ENCODE data around the gene CLIC1. TPM values are rescaled to one million over a fixed set of nuclear protein-coding genes. Genes with fewer than 3 reads are reported as not detected.

CLIC1 gene
- total RNA-seq (100 to 1,000 TPM; 283 to 465 TPM), polyA plus RNA-seq (ENCODE audit: insufficient read length in 6 of 6) (100 to 1,000 TPM; 226 to 279 (median 261) TPM)
- long read RNA-seq, donor 1, transcript CLIC1-208 (6 exons, 1,254 nt) = major isoform, 194 of 301 reads
- long read RNA-seq, donor 1, partial matches to known transcripts = 99 of 301 reads
- long read RNA-seq, donor 1, other reads (novel, unspliced or antisense) = 7 of 301 reads
- long read RNA-seq, donor 2, transcript CLIC1-208 (6 exons, 1,254 nt) = major isoform, 118 of 185 reads
- long read RNA-seq, donor 2, partial matches to known transcripts = 66 of 185 reads
- long read RNA-seq, donor 2, other reads (novel, unspliced or antisense) = 0 of 185 reads
- long read RNA-seq, donor 3, transcript CLIC1-208 (6 exons, 1,254 nt) = major isoform, 123 of 152 reads
- long read RNA-seq, donor 3, partial matches to known transcripts = 26 of 152 reads
- long read RNA-seq, donor 3, other reads (novel, unspliced or antisense) = 0 of 152 reads
- long read RNA-seq, donor 4, transcript CLIC1-208 (6 exons, 1,254 nt) = major isoform, 359 of 442 reads
- long read RNA-seq, donor 4, transcript CLIC1-210 (7 exons, 1,098 nt) = minor isoform, 7 of 442 reads
- long read RNA-seq, donor 4, partial matches to known transcripts = 13 of 442 reads
- long read RNA-seq, donor 4, other reads (novel, unspliced or antisense) = 61 of 442 reads
- long read RNA-seq, donor 5, transcript CLIC1-208 (6 exons, 1,254 nt) = major isoform, 128 of 202 reads
- long read RNA-seq, donor 5, partial matches to known transcripts = 72 of 202 reads
- long read RNA-seq, donor 5, other reads (novel, unspliced or antisense) = 0 of 202 reads
- long read RNA-seq, donor 6, transcript CLIC1-208 (6 exons, 1,254 nt) = major isoform, 184 of 300 reads
- long read RNA-seq, donor 6, transcript CLIC1-210 (7 exons, 1,098 nt) = minor isoform, 5 of 300 reads
- long read RNA-seq, donor 6, partial matches to known transcripts = 104 of 300 reads
- long read RNA-seq, donor 6, other reads (novel, unspliced or antisense) = 5 of 300 reads
- long read RNA-seq, donor 7, transcript CLIC1-208 (6 exons, 1,254 nt) = major isoform, 110 of 138 reads
- long read RNA-seq, donor 7, partial matches to known transcripts = 26 of 138 reads
- long read RNA-seq, donor 7, other reads (novel, unspliced or antisense) = 0 of 138 reads
- long read RNA-seq, donor 8, transcript CLIC1-208 (6 exons, 1,254 nt) = major isoform, 88 of 107 reads
- long read RNA-seq, donor 8, partial matches to known transcripts = 19 of 107 reads
- long read RNA-seq, donor 8, other reads (novel, unspliced or antisense) = 0 of 107 reads
- long read RNA-seq, donor 9, partial matches to known transcripts = 0 of 1 reads
- long read RNA-seq, donor 9, other reads (novel, unspliced or antisense) = 0 of 1 reads
- long read RNA-seq, donor 10, transcript CLIC1-208 (6 exons, 1,254 nt) = major isoform, 707 of 837 reads
- long read RNA-seq, donor 10, transcript CLIC1-210 (7 exons, 1,098 nt) = minor isoform, 14 of 837 reads
- long read RNA-seq, donor 10, partial matches to known transcripts = 15 of 837 reads
- long read RNA-seq, donor 10, other reads (novel, unspliced or antisense) = 100 of 837 reads
- long read RNA-seq, donor 11, transcript CLIC1-208 (6 exons, 1,254 nt) = major isoform, 37 of 54 reads
- long read RNA-seq, donor 11, partial matches to known transcripts = 17 of 54 reads
- long read RNA-seq, donor 11, other reads (novel, unspliced or antisense) = 0 of 54 reads
- long read RNA-seq, donor 12, transcript CLIC1-208 (6 exons, 1,254 nt) = major isoform, 106 of 124 reads
- long read RNA-seq, donor 12, partial matches to known transcripts = 18 of 124 reads
- long read RNA-seq, donor 12, other reads (novel, unspliced or antisense) = 0 of 124 reads

DNA sequence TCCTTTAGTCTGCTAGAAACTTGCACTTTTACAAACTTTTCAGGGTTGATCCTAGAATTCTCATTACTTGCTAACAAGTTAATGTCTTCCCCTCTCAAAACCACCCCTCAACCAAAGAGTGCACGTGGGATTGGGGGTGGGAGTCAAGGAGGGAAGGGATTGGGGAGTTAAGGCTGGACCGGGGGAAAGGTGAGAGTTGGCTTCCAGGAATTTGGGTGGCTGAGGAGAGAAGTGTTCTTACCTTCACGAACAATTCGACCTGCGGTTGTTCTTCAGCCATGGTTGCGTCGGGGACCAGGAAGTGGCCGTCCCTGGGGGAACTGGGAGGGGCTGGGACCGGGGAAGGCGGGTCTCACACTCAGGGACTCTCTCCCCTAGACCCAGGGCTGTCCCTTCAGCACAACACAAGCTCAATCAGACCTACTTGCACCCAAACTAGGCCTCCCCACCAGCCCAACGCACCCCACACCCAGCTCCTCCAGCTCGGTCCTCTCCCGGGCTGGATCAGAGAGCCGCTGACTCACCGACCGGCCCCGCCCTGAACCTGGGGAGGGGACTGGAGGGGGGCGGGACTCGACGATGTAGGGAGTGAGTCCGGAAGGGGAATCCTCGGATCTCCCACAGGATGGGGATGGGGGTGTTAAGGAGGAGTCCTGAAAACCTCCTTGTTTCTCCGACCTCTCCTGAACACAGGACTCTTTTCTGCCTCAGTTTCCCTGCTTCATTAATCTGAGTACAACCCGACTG is at the start of gene CLIC1:
Gene CLIC1 (minus strand): TSS at position 510 of the 747 bp plus-strand sequence. CDS start 230 bp downstream, at position 280.
- intact Hi-C loops (cut with DNase I) = no loop called here
- peak; percentile 66 for ATAC-seq
- Histone ChIP-seq H3K27ac (peak within 1 kb of the TSS; percentile 93 to 97), H3K9me3 (no peaks in the 10 kb centered on the region), H3K4me1 (peaks cover 33 to 73% of the 10 kb centered on the region in 2 donors), H3K4me3 (peak within 1 kb of the TSS; percentile 78 to 97), H3K27me3 (no peaks in the 10 kb centered on the region), H3K36me3 (peaks cover 4 to 31% of the 10 kb centered on the region in 2 donors)
- peak; percentile 74 to 97 (median 90) for DNase-seq
- TF ChIP-seq, protein P1, sequence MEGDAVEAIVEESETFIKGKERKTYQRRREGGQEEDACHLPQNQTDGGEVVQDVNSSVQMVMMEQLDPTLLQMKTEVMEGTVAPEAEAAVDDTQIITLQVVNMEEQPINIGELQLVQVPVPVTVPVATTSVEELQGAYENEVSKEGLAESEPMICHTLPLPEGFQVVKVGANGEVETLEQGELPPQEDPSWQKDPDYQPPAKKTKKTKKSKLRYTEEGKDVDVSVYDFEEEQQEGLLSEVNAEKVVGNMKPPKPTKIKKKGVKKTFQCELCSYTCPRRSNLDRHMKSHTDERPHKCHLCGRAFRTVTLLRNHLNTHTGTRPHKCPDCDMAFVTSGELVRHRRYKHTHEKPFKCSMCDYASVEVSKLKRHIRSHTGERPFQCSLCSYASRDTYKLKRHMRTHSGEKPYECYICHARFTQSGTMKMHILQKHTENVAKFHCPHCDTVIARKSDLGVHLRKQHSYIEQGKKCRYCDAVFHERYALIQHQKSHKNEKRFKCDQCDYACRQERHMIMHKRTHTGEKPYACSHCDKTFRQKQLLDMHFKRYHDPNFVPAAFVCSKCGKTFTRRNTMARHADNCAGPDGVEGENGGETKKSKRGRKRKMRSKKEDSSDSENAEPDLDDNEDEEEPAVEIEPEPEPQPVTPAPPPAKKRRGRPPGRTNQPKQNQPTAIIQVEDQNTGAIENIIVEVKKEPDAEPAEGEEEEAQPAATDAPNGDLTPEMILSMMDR (IDR thresholded peaks at IDR 0.05) = no peak

DNA sequence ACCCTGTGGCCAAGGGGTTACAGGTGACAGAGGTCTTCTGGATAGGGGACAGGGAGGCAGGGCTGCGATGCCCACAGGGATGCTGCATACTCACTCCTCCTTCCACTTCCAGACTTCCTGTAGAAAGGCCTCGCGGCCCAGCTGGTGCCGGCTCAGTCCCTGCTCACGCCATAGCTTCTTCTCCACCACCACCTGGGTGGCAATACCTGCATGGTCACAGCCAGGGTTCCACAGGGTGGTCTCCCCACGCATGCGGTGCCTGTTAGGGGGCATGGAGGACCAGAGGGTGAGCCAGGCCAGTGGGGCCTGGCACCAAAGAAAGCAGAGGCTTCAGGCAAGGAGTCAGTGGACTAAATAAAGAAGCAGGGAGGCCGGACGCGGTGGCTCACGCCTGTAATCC is 49.1 kb upstream of the CLIC1 start:
- no peaks in the 10 kb centered on the region for H3K27me3 ChIP-seq
- H3K9me3 ChIP-seq = no peaks in the 10 kb centered on the region
- TF ChIP-seq, protein P1 (IDR thresholded peaks at IDR 0.05) = no peak
- peaks cover 0 to 90% of the 10 kb centered on the region in 2 donors for H3K36me3 ChIP-seq
- intact Hi-C loops (cut with DNase I) = no loop called here
- H3K27ac ChIP-seq = no peak overlapping the region
- DNase-seq (peak in 1 of 4 donors; percentile 50), ATAC-seq (no peak)
- no peaks in the 10 kb centered on the region for H3K4me1 ChIP-seq
- H3K4me3 ChIP-seq = no peak overlapping the region

DNA sequence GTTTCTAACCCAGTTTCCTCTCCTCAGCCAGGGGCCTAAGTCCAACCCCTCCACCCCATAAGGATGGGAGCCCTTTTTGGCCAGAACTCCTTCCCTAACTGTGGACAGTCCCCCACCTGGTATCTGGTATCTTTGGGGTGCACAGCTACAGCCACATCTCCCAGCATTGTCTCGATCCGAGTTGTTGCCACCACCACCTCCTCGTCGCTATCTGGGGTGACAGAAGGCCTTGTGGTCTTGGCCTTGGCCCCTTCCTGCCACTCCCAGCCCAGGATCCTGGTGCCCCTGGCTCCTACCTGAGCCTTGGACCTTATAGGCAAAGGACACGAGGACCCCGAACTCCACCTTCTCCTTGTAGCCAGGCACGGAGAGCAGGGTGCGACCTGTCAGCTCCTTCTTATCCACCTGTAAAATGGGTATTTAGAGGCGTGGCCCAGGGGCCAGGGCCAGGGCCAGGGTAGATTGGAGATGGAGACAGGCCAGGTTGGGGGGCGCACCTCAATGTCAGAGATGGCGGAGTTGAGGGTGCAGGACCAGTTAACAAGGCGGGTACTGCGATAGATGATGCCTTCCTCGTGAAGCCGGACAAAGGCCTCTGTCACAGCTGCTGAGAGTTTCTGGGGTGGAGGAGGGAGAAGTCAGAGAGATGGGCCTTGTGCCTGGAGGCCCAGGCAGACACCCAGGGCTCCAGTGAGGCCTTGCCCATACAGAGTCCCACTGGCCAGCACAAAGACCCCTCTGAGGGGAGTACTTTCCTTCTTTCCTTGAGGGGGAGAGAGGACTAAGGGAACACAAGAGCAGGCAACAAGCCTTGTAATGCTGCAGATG is 48.0 kb upstream of the CLIC1 start:
- DNase-seq (peak in 1 of 4 donors; percentile 37), ATAC-seq (no peak)
- Histone ChIP-seq H3K4me1 (no peaks in the 10 kb centered on the region), H3K9me3 (no peaks in the 10 kb centered on the region), H3K4me3 (no peak overlapping the region), H3K27ac (no peak overlapping the region), H3K36me3 (peaks cover 0 to 90% of the 10 kb centered on the region in 2 donors), H3K27me3 (no peaks in the 10 kb centered on the region)
- TF ChIP-seq, protein P1 (IDR thresholded peaks at IDR 0.05) = no peak
- intact Hi-C loops (cut with DNase I) = no loop called here

Data from left lung (tissue), 14 donors.